ENCODE data around the gene CACNA1S. TPM values are rescaled to one million over a fixed set of nuclear protein-coding genes. Genes with fewer than 3 reads are reported as not detected.

The CACNA1S gene
- total RNA-seq, 1 donor from 2014 or later = 0.07 TPM

GRCh38 chr1:201110616-201111015 is 1.6 kb downstream of the CACNA1S start:
- Mint-ChIP-seq H3K27me3 (ENCODE audit: low read depth) (peaks cover 14% of the 10 kb centered on the region), H3K36me3 (ENCODE audit: low read depth) (no peaks in the 10 kb centered on the region), H3K9me3 (no peaks in the 10 kb centered on the region), H3K27ac (ENCODE audit: unreplicated experiment) (no peak overlapping the region), H3K4me1 (peaks cover 30% of the 10 kb centered on the region), H3K4me3 (no peak overlapping the region)
- DNase-seq (ENCODE audit: low read depth, low spot score) = no peak
- TF ChIP-seq CTCF (conservative IDR thresholded peaks at IDR 0.05) = no peak

- Mint-ChIP-seq H3K9me3 (no peaks in the 10 kb centered on the region), H3K4me3 (no peak overlapping the region), H3K36me3 (ENCODE audit: low read depth) (no peaks in the 10 kb centered on the region), H3K27ac (ENCODE audit: unreplicated experiment) (no peak overlapping the region), H3K27me3 (ENCODE audit: low read depth) (peaks cover 11% of the 10 kb centered on the region), H3K4me1 (peaks cover 30% of the 10 kb centered on the region)
- DNase-seq (ENCODE audit: low read depth, low spot score) = no peak
- no peak for TF ChIP-seq CTCF (conservative IDR thresholded peaks at IDR 0.05)
These were observed 2.1 kb downstream of the CACNA1S start for GRCh38 chr1:201110138-201110537.

DNA sequence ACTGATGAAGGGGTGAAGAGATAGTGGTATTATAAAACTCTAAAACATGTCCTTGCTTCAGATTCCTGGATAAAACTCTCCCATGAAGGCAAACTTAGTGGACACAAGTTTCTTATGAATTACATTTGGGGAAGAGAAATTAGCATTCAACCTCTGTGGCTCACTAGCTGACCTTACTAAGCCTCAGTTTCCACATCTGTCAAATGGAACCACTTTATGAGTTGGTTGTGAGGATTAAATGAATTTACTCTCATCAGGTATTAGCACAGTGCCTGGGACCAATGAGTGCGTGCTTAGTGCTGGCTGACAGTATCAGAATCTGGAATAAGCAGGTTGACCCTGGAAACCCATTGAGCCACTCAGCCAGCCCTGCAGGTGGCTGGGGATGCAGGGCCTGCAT is 2.6 kb downstream of the CACNA1S start:
- Mint-ChIP-seq H3K9me3 (no peaks in the 10 kb centered on the region), H3K36me3 (ENCODE audit: low read depth) (no peaks in the 10 kb centered on the region), H3K4me1 (peaks cover 35% of the 10 kb centered on the region), H3K27ac (ENCODE audit: unreplicated experiment) (no peak overlapping the region), H3K27me3 (ENCODE audit: low read depth) (peaks cover 8% of the 10 kb centered on the region), H3K4me3 (no peak overlapping the region)
- DNase-seq (ENCODE audit: low read depth, low spot score) = no peak
- no peak for TF ChIP-seq CTCF (conservative IDR thresholded peaks at IDR 0.05)

DNA sequence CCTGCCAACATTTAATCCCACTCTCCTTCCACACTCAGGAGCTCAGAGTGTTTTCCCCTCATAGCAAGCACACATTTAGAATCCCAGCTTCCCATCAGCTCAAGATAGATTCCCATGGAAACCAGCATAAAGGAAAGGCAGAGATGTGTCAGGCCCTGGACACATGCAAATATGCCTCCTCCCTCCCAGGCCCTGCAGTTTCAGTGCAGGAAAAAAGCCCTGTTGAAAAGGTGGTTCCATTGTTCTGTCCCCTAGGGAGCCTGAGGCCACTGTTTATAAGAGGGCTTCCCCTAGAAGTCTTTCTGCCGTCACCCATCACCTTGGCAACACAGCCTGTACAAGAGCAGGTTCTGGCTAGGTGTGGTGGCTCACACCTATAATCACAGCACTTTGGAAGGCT is 3.6 kb downstream of the CACNA1S start:
- DNase-seq (ENCODE audit: low read depth, low spot score) = peak; percentile 36
- H3K4me3 Mint-ChIP-seq = peak overlapping the region; percentile 20
- peak overlapping the region; percentile 54 for H3K27ac Mint-ChIP-seq (ENCODE audit: unreplicated experiment)

GRCh38 chr1:201105688-201106087 is 6.5 kb downstream of the CACNA1S start:
- H3K4me1 Mint-ChIP-seq = peaks cover 34% of the 10 kb centered on the region
- no peak for TF ChIP-seq CTCF (conservative IDR thresholded peaks at IDR 0.05)
- no peak overlapping the region for H3K27ac Mint-ChIP-seq (ENCODE audit: unreplicated experiment)
- H3K4me3 Mint-ChIP-seq = no peak overlapping the region
- H3K36me3 Mint-ChIP-seq (ENCODE audit: low read depth) = no peaks in the 10 kb centered on the region
- no peaks in the 10 kb centered on the region for H3K27me3 Mint-ChIP-seq (ENCODE audit: low read depth)
- DNase-seq (ENCODE audit: low read depth, low spot score) = no peak
- H3K9me3 Mint-ChIP-seq = no peaks in the 10 kb centered on the region

More for the DNA sequence above, 3.6 kb downstream of the CACNA1S start:
- Mint-ChIP-seq H3K27me3 (ENCODE audit: low read depth) (peaks cover 3% of the 10 kb centered on the region), H3K36me3 (ENCODE audit: low read depth) (no peaks in the 10 kb centered on the region), H3K9me3 (no peaks in the 10 kb centered on the region), H3K4me1 (peaks cover 34% of the 10 kb centered on the region)
- TF ChIP-seq CTCF (conservative IDR thresholded peaks at IDR 0.05) = no peak

DNA sequence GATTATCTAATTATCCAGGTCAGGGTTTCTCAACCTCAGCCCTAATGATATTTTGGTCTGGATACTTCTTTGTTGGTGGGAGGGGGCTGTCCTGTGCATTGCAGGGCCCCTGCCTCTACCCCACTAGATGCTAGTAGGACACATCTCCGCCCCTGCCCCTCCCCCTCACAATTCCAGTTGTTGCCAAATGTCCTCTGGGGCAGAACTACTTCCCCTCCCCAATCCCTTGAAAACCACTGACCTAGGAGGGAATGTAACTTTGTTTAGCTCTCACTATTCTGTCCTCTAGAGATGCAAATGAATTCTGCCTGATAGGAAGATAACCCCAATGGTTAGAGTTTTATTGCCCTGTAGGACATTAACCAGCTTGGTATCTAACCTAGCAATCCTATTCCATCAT is 8.1 kb downstream of the CACNA1S start:
- Mint-ChIP-seq H3K4me1 (peaks cover 39% of the 10 kb centered on the region), H3K4me3 (no peak overlapping the region), H3K36me3 (ENCODE audit: low read depth) (no peaks in the 10 kb centered on the region), H3K27ac (ENCODE audit: unreplicated experiment) (no peak overlapping the region), H3K27me3 (ENCODE audit: low read depth) (no peaks in the 10 kb centered on the region), H3K9me3 (no peaks in the 10 kb centered on the region)
- TF ChIP-seq CTCF (conservative IDR thresholded peaks at IDR 0.05) = no peak
- DNase-seq (ENCODE audit: low read depth, low spot score) = no peak

Data from neural crest cell (in vitro differentiated cells).